GM19193 (cell line): ENCODE data around the gene ILKAP.

Experiments
- POLR2A ChIP-seq: IDR thresholded peaks from 4 replicates; pipeline ENCODE4 v1.6.1; 2011; ENCODE audit not compliant: insufficient read depth, insufficient read length; ENCODE audit errors: extremely low read depth

Gene ILKAP

GRCh38 chr2:238203094-238203972 is at the start of gene ILKAP:
ILKAP (minus strand) TSS chr2:238203695; CDS start chr2:238203553, 142 bp downstream.
- peak; percentile 87 for TF ChIP-seq POLR2A

GRCh38 chr2:238252766-238253630 is 49.5 kb upstream of the ILKAP start:
- TF ChIP-seq POLR2A = no peak

- TF ChIP-seq POLR2A = no peak
Measured at GRCh38 chr2:238251986-238252385, 48.5 kb upstream of the ILKAP start.

GRCh38 chr2:238251331-238251730 is 47.8 kb upstream of the ILKAP start:
- no peak for TF ChIP-seq POLR2A

GRCh38 chr2:238250896-238251295 is 47.4 kb upstream of the ILKAP start:
- no peak for TF ChIP-seq POLR2A

- no peak for TF ChIP-seq POLR2A
Measured at GRCh38 chr2:238247841-238248453, 44.5 kb upstream of the ILKAP start.

- TF ChIP-seq POLR2A = no peak
Measured at GRCh38 chr2:238247002-238247822, 43.7 kb upstream of the ILKAP start.

GRCh38 chr2:238244151-238244550 is 40.7 kb upstream of the ILKAP start:
- no peak for TF ChIP-seq POLR2A

- TF ChIP-seq POLR2A = no peak
Measured at GRCh38 chr2:238243496-238244076, 40.1 kb upstream of the ILKAP start.

- no peak for TF ChIP-seq POLR2A
Measured at GRCh38 chr2:238242731-238243495, 39.4 kb upstream of the ILKAP start.

GRCh38 chr2:238241970-238242369 is 38.5 kb upstream of the ILKAP start:
- no peak for TF ChIP-seq POLR2A

- TF ChIP-seq POLR2A = no peak
Measured at GRCh38 chr2:238240757-238241711, 37.5 kb upstream of the ILKAP start.
